Activated B cell treated with CpG ODN at 0.5 μM for 24 hours (primary cell): ENCODE data around the gene OAT. TPM values are rescaled to one million over a fixed set of nuclear protein-coding genes. Genes with fewer than 3 reads are reported as not detected.

Experiments used
- ATAC-seq: fragments of 200-7000 bp; cut with Tn5 transposase; one replicate; pipeline ENCODE4 v1.10.0; 2021; ENCODE audit warnings: low read depth, mild to moderate bottlenecking, moderate library complexity
- CTCF ChIA-PET: fragments of 350-600 bp; sonication (Branson Sonifier 250); formaldehyde crosslinking; loops from one replicate; lab custom pipeline; 2021; ENCODE audit warnings: antibody characterized with exemption; lab: Charles Lee
- POLR2A ChIA-PET: fragments of 350-600 bp; sonication (Branson Sonifier 250); formaldehyde crosslinking; loops from one replicate; lab custom pipeline; 2021; ENCODE audit warnings: antibody characterized with exemption; lab: Charles Lee
- DNase-seq: peaks from one replicate; pipeline ENCODE4 v3.0.0; 2022
- H3K27ac Mint-ChIP-seq: one replicate; pipeline ENCODE4 v1.8.0; 2020; ENCODE audit warnings: mixed read lengths
- H3K27me3 Mint-ChIP-seq: one replicate; pipeline ENCODE4 v1.8.0; 2021; ENCODE audit warnings: mixed read lengths
- H3K36me3 Mint-ChIP-seq: one replicate; pipeline ENCODE4 v1.8.0; 2021; ENCODE audit warnings: low read depth, mixed read lengths
- H3K4me1 Mint-ChIP-seq: one replicate; pipeline ENCODE4 v1.8.0; 2021; ENCODE audit warnings: mixed read lengths
- H3K4me3 Mint-ChIP-seq: one replicate; pipeline ENCODE4 v1.8.0; 2020; ENCODE audit warnings: mild to moderate bottlenecking, mixed read lengths
- H3K9me3 Mint-ChIP-seq: one replicate; pipeline ENCODE4 v1.8.0; 2020; ENCODE audit warnings: mixed read lengths
- CTCF ChIP-seq: fragments of 200-600 bp; IDR thresholded peaks from one replicate; pipeline ENCODE4 v1.8.0; 2022; ENCODE audit warnings: antibody characterized with exemption, mild to moderate bottlenecking
- intact Hi-C: fragments of 100-400 bp; cut with micrococcal nuclease; formaldehyde crosslinking; loops from one replicate; pipeline ENCODE4 v1.15.1; 2024
- total RNA-seq: library from RNA; stranded (reverse); gene quantifications from 2 replicates; pipeline ENCODE4 v1.2.3, GENCODE V29; 2022

Gene OAT
- total RNA-seq, 1 donor from 2014 or later: 20.1 TPM

GRCh38 chr10:124416733-124417132, 2.0 kb downstream of the OAT start:
- peaks cover 2% of the 10 kb centered on the region for H3K27me3 Mint-ChIP-seq
- no peaks in the 10 kb centered on the region for H3K9me3 Mint-ChIP-seq
- H3K4me1 Mint-ChIP-seq: peaks cover 12% of the 10 kb centered on the region
- no peak for DNase-seq
- TF ChIP-seq CTCF: no peak
- no peak for ATAC-seq
- CTCF ChIA-PET: interaction anchor here (0.9 to 3.6 kb wide), 3 partner anchors 13 to 28 kb away, joined by 3 to 11 read pairs (median 3); no protein-coding TSS in a partner anchor
- intact Hi-C loops: loop anchor here (5.0 kb wide), 4 partner anchors 331 to 1409 kb away; partner anchors contain the start of genes ABRAXAS2, ACADSB, BUB3 and IKZF5
- H3K4me3 Mint-ChIP-seq: no peak overlapping the region
- POLR2A ChIA-PET: interaction anchor here (0.6 to 0.7 kb wide), 4 partner anchors 13 to 1625 kb away, joined by 4 to 6 read pairs (median 5); no protein-coding TSS in a partner anchor
- no peak overlapping the region for H3K27ac Mint-ChIP-seq
- H3K36me3 Mint-ChIP-seq: peaks cover 4% of the 10 kb centered on the region

GRCh38 chr10:124415210-124415609, 3.5 kb downstream of the OAT start:
- Mint-ChIP-seq H3K27me3 (peaks cover 2% of the 10 kb centered on the region), H3K9me3 (no peaks in the 10 kb centered on the region), H3K4me3 (no peak overlapping the region), H3K27ac (no peak overlapping the region), H3K36me3 (peaks cover 13% of the 10 kb centered on the region), H3K4me1 (peaks cover 12% of the 10 kb centered on the region)
- CTCF ChIA-PET: interaction anchor here (1.4 to 1.8 kb wide), 2 partner anchors 26 to 421 kb away, joined by 6 read pairs; no protein-coding TSS in a partner anchor
- ATAC-seq (no peak), DNase-seq (no peak)
- no peak for TF ChIP-seq CTCF
- intact Hi-C loops: loop anchor here (5.0 kb wide), 4 partner anchors 332 to 1408 kb away; partner anchors contain the start of genes ABRAXAS2, ACADSB, BUB3 and IKZF5
- POLR2A ChIA-PET: no interaction called here

- Mint-ChIP-seq H3K27ac (no peak overlapping the region), H3K36me3 (peaks cover 19% of the 10 kb centered on the region), H3K27me3 (no peaks in the 10 kb centered on the region), H3K9me3 (no peaks in the 10 kb centered on the region), H3K4me1 (peaks cover 8% of the 10 kb centered on the region), H3K4me3 (no peak overlapping the region)
- ChIA-PET POLR2A (interaction anchor here (0.6 to 0.7 kb wide), 2 partner anchors 14 to 147 kb away, joined by 4 read pairs; no protein-coding TSS in a partner anchor), CTCF (interaction anchor here (0.8 kb wide), 1 partner anchor 10 kb away, joined by 5 read pairs; no protein-coding TSS in a partner anchor)
- TF ChIP-seq CTCF: no peak
- intact Hi-C loops: no loop called here
- ATAC-seq (no peak), DNase-seq (no peak)
Measured at GRCh38 chr10:124414076-124414475, 4.6 kb downstream of the OAT start.

- no peaks in the 10 kb centered on the region for H3K4me1 Mint-ChIP-seq
- TF ChIP-seq CTCF: no peak
- H3K27ac Mint-ChIP-seq: no peak overlapping the region
- intact Hi-C loops: no loop called here
- H3K9me3 Mint-ChIP-seq: no peaks in the 10 kb centered on the region
- peaks cover 46% of the 10 kb centered on the region for H3K36me3 Mint-ChIP-seq
- ATAC-seq: no peak
- no peaks in the 10 kb centered on the region for H3K27me3 Mint-ChIP-seq
- DNase-seq: no peak
- POLR2A ChIA-PET: no interaction called here
- CTCF ChIA-PET: interaction anchor here (1.3 kb wide), 1 partner anchor 415 kb away, joined by 4 read pairs; no protein-coding TSS in a partner anchor
- no peak overlapping the region for H3K4me3 Mint-ChIP-seq
Measured at GRCh38 chr10:124409696-124410095, 9.0 kb downstream of the OAT start.

- H3K27ac Mint-ChIP-seq: no peak overlapping the region
- TF ChIP-seq CTCF: no peak
- ATAC-seq: no peak
- H3K4me1 Mint-ChIP-seq: peaks cover 6% of the 10 kb centered on the region
- CTCF ChIA-PET: interaction anchor here (1.3 kb wide), 2 partner anchors 19 to 414 kb away, joined by 4 to 5 read pairs; no protein-coding TSS in a partner anchor
- DNase-seq: no peak
- no peaks in the 10 kb centered on the region for H3K27me3 Mint-ChIP-seq
- H3K36me3 Mint-ChIP-seq: peaks cover 53% of the 10 kb centered on the region
- intact Hi-C loops: no loop called here
- POLR2A ChIA-PET: no interaction called here
- no peak overlapping the region for H3K4me3 Mint-ChIP-seq
- H3K9me3 Mint-ChIP-seq: no peaks in the 10 kb centered on the region
Measured at GRCh38 chr10:124408357-124408756, 10.4 kb downstream of the OAT start.
